Ovary (tissue), 3 donors: ENCODE measurements around the gene CYP4Z1.

Experiments
- CTCF ChIP-seq, 3 donors: fragments of 450-650 bp in 2 of 3; fragments of 200-600 bp in 1 of 3; IDR thresholded peaks; one replicate each; pipeline versions ENCODE4 v1.5.1 to v1.8.0; 2016 to 2022; ENCODE audit warnings: antibody characterized with exemption in 3 of 3, mild to moderate bottlenecking in 1 of 3
- EP300 ChIP-seq: sonication (generic); formaldehyde crosslinking; IDR thresholded peaks from one replicate; pipeline ENCODE4 v1.6.1; 2017; ENCODE audit warnings: antibody characterized with exemption
- POLR2A ChIP-seq: fragments of 450-650 bp; IDR thresholded peaks from one replicate; pipeline ENCODE4 v1.6.1; 2017; ENCODE audit warnings: antibody characterized with exemption, mild to moderate bottlenecking, moderate library complexity
- donor health status: DM: no; HTN: no; CAD: no.

GRCh38 chr1:47164552-47164951, 97.5 kb downstream of the CYP4Z1 start:
- TF ChIP-seq CTCF (IDR thresholded peaks at IDR 0.05) (no peak), POLR2A (no peak), EP300 (no peak)
